GM19025 (cell line): ENCODE results near the gene HOXA11.

Experiments used
- ATAC-seq: cut with Tn5 transposase; IDR thresholded peaks from one replicate; pipeline ENCODE4 v1.9.1; 2021; ENCODE audit warnings: mild to moderate bottlenecking, low read depth, moderate library complexity; ENCODE audit not compliant: unreplicated experiment

Gene HOXA11

DNA sequence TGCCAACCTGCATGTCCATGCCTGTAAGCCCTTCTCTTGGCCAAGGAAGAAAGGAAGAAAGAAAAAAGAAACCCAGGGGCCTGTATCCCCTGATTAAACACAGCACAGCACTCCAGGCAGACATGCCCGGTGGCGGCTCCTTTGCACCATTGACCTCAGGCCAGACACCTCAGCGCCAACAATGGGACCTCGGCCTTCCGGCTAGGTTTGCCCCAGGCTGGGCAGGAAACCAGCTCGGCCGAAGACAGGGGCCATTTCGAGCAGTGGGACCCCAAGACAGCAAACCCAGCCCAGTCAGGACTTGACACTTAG lies 13.8 kb downstream of the HOXA11 start:
- no peak for ATAC-seq

DNA sequence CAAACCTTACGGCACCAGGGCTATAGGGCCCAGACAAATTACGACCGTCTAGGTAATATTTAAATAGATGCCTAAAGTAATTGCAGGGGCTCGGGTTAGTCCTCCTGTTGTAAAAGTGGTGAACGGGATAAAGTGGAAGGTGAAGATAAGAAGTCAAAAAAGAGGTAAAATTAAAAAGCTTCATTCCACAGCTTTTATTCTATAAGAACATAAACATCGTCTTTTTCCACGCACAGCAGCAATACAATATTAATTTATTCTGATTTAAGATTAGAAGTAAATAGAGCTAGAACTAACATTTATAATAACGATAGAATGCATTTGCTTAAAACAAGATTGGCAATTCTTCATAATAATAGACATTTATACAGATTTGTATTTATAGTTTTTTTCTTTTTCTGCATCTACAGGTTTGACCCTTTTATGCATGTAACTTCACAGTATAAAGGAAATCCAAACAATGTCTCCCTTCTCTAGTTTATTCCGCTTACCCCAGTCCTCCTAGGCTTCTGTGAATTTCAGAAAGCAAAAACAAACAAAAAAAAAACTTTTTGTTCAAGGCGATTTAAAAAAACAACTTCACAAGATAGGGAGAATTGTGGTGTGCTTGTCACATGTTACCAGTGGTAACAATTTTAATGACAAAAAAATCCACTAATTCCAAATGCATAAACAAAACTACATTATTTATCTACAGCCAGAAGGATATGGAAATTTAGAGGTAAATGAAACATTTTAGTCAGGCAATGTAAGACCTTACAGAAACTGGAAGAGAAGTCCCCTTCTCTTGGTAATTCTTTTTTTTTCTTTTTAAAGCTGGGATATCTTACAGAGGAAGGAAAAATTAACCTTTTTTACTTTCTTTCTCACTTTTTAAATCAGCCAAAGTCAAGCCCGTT lies 14.4 kb downstream of the HOXA11 start:
- no peak for ATAC-seq

DNA sequence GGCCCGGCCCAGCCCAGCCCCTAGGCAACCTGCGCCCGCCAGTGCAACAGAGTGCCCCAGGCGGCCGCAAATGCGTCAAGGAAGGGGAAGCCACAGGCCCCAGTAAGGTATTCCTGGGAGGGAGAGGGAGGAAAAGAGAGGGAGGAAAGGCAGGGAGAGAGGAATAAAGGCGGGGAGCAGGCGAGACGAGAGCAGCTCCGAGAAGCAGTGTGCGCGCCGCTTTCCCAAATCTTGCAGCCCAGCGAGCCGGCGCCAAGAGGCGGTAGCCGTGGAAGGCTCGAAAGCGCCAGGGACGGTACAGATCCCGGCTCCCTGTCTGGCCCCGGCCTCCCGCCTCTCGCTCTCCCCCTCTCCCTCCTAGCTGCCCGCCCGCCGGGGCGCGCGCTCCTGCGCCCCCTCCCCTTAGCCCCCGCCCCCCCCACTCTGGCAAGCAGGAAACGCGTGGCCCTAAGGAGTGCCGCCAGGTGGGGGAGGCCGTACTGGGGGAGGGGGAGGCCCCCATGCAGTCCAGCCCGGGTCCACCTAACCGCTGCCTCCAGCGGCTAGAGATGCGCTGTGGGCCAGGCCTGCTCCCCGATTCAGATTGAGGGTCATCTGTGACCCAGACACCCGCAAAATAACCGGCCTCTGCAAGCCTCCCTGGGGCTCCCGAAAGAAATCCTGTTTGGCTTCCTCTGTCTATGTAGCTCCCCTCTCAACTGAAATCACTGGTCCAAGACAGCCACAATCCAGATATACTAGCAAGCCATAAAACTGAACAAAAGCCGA lies 15.2 kb downstream of the HOXA11 start:
- no peak for ATAC-seq

DNA sequence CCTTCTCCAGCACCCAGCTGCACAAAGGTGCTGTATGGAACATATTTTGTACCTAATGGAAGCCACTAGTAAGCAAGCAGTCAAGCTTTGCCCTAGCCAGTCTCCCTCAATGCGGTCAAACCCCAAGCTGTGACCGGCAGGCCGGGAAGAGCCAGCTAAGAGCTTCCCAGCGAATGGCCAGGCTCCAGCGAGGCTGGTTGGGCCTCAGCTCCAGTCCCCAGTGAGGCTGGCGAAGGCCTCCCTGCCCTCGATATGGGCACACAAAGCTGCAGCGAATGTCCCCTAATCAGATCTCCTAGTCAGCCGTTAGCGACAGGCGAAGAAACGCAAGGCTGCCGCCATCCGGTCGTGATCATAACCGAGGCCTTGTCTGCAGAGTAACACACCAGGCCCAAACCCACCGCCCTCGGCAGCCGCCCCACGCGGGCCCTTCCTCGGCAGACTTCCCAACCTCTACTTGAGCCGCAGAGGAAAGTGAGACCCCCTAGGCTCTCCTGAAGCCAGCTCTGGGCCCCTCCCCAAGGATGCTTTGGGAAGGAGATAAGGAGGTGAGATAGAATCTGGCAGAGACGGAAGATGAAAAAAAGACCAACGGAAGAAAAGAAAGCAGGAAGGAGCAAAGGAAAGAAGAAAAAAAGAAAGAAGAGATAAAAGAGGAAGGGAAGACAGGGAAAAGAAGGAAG lies 16.6 kb downstream of the HOXA11 start:
- ATAC-seq: no peak

DNA sequence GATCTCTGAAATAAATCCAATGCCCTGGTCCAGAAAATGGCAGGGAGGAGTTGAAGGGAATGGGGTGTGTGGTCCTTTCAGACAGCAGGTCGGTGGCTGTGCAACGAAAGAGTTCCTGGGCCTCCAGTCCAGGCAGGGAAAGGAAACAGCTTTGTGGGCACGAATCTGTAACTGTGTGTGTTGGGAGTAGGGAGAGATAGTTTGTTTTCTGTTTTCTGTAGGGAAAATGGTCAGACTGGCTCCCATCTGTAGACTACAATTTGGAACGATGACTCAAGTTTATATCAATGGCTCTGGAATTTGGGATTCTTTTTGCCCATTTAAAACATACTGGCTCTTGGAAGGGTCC lies 17.1 kb downstream of the HOXA11 start:
- ATAC-seq: no peak

DNA sequence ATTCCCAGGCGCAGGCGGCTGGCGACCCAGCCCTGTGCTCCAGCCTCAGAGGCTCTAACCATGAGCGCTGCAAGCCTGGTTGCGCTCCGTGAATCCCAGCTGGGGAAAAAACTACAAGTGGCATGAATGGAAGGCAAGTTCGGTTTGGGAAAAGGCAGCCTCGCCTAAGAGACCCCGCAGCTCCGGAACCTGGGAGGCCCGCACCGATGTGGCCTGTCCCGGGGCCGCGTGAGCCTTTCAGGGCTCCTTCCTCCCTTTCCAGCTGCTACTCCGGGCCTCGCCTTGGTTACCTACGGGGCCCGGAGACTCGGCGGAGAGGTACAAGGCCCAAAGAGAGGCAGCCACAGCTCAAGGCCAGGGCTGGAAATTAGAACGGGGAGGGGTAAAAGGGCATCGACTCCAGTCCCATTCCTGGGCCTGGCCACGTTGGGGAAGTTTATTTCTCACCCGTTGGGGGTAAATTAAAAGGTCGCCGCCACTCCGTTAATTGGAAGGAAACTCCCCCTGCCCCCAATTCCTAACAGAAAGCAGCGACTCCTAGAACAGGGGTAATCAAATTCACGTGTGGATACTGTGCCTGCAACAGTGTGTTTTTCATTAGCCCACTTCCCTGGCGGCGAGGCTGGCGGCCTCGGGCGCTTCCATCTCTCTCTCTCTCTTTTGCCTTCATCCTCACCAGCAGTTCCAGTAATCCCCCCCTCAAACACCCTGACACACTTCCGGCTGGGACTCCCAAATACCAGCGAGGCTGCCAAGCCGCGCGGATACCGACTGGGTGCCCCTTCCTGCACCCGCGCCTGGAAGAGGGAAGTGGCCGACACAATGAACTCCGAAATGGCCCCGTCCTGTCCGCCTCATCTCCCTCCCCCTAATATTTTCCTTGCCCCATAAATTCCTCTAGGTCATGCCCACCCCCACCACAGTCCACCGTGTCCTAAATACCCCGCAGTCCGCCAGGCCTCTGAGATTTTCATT lies 18.2 kb downstream of the HOXA11 start:
- no peak for ATAC-seq

DNA sequence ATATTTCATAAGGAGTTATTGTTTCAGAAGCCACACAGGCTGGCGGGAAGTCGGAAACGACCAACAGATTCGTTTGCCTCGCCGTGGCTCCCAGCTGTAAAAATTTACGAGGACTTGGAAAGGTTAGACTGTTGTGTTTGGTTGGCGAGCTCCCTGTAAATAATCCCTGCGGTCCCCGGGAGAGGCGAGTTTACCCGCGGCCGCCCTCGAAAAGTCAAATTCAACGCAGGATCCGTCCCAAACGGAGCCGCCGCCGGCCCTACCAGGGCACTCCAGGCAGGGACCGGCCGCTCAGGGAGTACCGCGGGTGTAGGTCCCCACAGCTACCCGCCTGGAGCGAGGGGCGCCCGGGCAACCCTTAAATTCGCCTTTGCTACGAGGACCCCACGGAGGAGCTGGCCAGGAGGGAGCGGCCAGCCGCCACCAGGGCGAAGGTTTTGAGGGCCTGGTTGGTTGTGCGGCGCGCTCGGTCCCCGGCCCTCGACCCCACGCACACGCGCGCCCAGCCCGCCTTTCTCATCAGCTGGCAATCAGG lies 19.0 kb downstream of the HOXA11 start:
- ATAC-seq: no peak

DNA sequence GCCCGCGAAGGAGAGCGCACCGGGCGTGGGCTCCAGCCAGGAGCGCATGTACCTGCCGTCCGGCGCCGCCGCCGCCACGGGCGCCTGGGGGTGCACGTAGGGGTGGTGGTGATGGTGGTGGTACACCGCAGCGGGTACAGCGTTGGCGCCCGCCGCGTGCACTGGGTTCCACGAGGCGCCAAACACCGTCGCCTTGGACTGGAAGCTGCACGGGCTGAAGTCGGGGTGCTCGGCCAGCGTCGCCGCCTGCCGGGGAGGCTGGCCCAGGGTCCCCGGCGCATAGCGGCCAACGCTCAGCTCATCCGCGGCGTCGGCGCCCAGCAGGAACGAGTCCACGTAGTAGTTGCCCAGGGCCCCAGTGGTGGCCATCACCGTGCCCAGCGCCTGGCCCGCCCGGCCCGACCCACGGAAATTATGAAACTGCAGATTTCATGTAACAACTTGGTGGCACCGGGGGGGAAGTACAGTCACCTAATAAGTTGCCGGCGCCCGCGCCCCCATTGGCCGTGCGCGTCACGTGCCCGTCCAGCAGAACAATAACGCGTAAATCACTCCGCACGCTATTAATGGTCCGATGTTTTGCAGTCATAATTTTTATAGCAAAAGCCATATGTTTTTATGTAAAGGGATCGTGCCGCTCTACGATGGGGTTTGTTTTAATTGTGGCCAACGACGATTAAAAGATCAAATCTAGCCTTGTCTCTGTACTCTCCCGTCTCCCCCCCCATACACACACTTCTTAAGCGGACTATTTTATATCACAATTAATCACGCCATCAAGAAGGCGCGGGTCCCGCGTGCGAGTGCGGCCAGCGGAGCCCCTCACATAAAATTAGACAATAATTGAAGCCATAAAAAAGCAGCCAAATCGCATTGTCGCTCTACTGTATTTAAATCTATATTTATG lies 19.7 kb downstream of the HOXA11 start, which contains the start of gene HOXA9:
Gene HOXA9, minus strand, starts transcription at position 449 of the 907 bp plus-strand sequence. Its CDS starts 80 bp downstream, at position 369.
- ATAC-seq: no peak

DNA sequence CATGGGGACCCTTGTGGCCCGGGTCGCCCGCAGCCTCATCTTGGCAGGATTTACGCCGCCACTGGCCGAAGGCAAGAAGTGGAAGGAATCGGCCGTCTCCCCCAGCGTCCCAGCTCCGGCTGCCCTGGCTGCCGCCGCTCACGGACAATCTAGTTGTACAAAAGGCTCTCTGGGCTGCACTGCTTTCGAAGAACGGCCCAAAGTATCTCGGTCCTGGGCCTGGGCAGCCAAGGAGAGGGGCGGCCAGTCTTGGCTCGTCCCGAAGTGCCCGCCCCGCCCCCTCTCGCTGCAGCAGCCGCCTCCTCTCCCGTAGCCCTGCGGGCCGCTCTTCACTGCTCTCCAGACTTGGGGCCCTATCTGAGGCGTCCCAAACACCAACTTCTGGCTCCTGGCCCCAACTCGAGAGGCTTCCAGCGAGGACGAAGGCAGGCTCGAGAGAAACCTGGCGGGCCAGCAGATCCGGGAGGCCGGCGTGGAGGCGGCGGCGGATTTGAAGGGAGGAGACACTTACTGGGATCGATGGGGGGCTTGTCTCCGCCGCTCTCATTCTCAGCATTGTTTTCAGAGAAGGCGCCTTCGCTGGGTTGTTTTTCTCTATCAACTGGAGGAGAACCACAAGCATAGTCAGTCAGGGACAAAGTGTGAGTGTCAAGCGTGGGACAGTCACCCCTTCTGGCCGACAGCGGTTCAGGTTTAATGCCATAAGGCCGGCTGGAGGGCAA lies 20.5 kb downstream of the HOXA11 start:
- no peak for ATAC-seq

DNA sequence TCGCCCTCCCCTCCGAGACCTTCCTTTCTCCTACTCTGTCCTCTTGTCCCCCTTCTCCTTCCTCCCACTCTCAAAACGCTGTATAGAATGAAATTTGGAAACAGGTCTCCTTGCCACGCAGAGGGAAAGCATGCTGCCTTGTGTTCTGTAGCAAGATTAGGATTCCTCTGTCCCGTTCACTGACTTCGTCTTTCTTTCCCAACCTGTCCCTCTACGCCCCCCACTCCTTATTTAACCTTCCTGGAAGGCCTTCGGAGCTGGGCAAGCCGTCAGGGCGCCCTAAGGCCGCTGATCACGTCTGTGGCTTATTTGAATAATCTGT lies 21.0 kb downstream of the HOXA11 start:
- ATAC-seq: no peak

DNA sequence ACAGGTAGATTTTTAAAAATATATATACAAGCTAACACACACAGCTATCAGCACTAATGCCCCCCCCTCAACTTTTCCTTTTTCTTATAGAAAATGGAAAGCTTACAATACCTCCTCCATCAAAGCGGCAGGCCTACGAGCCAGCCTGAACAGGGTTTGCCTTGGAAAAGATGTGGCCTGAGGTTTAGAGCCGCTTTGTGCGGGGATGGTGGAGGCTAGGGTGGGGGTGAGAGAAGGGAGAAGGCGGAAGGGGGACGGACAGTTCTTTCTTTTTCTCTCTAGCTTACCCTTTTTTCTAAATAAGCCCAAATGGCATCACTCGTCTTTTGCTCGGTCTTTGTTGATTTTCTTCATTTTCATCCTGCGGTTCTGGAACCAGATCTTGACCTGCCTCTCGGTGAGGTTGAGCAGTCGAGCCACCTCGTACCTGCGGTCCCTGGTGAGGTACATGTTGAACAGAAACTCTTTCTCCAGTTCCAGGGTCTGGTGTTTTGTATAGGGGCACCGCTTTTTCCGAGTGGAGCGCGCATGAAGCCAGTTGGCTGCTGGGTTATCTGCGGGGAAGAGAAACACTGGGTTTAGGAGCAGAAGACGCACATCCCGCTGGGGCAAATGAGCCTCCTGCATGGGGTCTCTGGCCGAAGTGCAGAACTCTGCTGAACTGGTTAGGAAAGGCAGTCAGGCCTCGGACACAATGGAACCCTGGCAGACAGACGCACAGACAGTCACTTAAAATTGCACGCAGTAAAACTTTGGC lies 21.6 kb downstream of the HOXA11 start:
- no peak for ATAC-seq

DNA sequence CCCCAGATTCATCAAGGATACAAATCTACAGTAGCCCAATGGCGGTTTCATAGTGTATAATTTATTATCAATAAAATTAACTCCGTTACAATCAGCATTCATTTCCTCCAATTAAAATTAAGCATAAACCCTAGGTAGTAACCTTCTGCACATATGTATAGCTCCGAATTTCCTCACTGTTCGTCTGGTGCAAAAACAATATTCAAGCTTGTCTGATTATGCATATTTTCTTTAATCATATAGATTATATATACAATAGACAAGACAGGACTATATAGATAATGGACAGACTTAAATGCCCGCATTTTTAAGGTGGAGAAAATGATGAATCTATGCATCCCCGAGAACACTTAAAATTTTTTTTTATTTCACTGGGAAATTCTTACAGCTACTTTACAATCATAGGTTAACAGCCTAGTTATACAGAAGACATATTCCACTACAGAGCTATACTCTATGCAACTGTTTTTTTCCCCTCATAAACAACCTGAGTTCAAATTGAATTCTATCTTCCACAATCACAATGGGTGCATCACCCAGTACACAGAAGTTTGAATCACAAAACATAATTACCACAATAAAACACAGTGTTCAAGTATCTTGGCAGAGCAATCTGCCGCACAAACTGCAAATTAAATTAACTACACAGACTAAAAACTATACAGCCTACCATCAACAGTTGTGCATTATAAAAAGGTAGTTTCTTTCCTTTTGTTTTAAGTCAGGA lies 22.3 kb downstream of the HOXA11 start:
- ATAC-seq: no peak

DNA sequence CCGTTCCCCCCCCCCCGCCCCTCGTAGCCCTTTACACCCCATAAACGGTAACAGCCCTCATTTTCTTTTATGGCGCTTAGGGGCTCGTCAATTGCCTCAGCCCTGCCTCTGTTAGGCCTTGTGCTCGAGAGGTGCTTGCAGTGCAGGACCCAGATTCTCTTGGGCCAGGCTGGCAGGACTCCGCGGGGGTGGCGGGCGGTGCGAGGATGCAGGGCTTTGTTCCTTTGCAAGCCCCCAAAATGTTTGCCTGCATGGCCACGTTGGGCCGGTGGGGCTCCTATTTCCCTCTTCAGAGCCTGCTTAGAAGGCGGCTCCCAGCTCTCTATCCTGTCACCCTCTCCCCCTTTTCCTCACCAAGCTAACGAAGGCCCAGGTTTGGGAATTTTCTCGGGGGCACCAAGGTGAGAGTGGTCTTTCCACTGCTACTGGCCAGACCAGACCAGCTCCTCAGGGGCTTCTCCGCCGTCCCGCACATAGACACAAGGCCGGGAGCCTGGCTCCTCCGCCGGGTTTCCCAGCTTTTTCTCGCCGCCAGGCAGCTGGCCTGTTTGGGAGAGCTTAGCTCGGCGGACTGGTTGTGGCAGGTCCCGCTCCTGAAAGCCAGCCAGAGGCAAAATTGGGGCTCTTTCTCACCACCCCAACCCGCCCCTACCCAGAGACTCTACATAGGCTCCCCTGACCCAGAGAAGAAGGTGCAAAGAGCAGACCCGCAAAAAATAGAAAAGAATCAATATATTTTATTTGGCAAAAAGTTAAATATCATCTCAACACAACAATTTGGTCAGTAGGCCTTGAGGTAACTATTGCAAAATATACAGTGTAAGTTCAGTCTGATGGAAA lies 23.1 kb downstream of the HOXA11 start:
- ATAC-seq: no peak

DNA sequence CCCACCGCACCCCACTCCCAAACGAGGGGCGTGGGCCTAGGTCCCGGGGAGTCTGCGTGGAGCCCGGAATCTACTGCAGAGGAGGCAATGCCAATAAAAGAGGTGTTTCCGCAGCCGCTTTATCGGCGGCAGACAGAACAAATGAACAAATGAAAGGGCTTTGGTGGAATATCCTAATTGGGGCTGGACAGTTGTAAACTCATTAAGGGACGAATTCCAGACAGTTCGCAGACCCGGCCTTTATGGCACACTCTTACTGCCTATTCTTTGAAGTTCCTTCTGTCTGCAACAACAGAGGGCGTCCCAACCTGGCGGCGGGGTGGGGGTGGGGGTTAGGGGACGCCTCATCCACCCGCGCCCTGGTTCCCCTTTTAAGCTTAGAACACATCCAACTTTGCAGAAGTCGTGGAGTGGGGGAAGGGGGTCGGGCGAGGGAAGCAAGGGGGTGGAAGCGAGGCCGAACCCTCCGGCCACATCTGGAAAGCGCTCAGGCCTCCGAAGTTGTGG lies 23.8 kb downstream of the HOXA11 start:
- ATAC-seq: no peak

DNA sequence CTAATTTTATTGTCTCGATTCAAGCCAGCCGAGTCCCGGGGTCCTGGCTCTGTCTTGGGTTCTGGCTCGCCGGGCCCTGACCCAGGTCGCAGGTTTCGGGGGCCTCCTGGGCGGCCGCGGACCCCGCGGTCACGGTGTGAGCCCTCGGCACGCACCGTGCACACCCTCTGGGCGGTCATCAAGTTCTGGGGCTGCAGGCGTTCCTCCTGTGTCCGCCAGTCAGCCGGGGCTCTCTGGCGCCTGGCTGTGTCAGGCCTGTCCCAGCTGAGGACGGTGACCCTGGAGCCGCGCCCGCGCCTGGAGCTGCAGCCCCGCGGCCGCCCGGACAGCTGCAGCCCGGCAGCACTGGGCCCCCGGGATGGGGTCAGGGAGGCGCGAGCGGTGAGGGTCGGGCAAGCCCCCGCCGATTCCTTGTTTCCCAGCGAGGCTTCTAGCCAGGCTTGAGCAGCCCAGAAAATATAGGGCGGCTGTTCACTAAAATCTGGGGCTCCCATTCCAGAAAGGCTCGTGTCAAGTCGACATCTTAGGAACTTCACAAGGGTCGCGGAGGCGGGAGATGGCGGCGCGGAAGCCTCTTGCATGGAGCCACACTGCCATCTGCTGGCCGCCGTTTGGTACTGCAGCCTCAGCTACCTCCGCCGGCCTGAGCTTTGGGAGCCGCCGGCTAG lies 24.4 kb downstream of the HOXA11 start:
- peak; percentile 44 for ATAC-seq
